ENCODE results near the gene GPATCH8. TPM values are rescaled to one million over a fixed set of nuclear protein-coding genes. Genes with fewer than 3 reads are reported as not detected.

Gene GPATCH8
- total RNA-seq, 1 donor from 2014 or later: 44.1 TPM

GRCh38 chr17:44465897-44466296, 37.3 kb downstream of the GPATCH8 start:
- no peak overlapping the region for H3K4me2 ChIP-seq
- H2AFZ ChIP-seq (replicated peaks): no peak overlapping the region
- no peak overlapping the region for H3K4me3 ChIP-seq
- no peaks in the 10 kb centered on the region for H3F3A ChIP-seq (ENCODE audit: low read depth)
- H3K79me2 ChIP-seq (ENCODE audit: low read depth): peaks cover 88% of the 10 kb centered on the region
- Mint-ChIP-seq H3K27me3 (ENCODE audit: insufficient read depth, low read depth) (no peaks in the 10 kb centered on the region), H3K9me3 (no peaks in the 10 kb centered on the region), H3K4me1 (peaks cover 4% of the 10 kb centered on the region), H3K36me3 (peaks cover 17% of the 10 kb centered on the region), H3K4me3 (no peak overlapping the region), H3K27ac (no peak overlapping the region)
- no peak for DNase-seq (ENCODE audit: low spot score)
- no peak for TF ChIP-seq EZH2phosphoT487 (IDR thresholded peaks at IDR 0.05)
- no peak for TF ChIP-seq CTCF (IDR thresholded peaks at IDR 0.05)
- TF ChIP-seq EZH2 (IDR thresholded peaks at IDR 0.05): no peak
- peaks cover 4% of the 10 kb centered on the region for H3K4me1 ChIP-seq
- no peaks in the 10 kb centered on the region for H3K9me3 ChIP-seq (ENCODE audit: low read depth)
- H3K27ac ChIP-seq: no peak overlapping the region
- H3K36me3 ChIP-seq: peaks cover 2% of the 10 kb centered on the region
- H3K9ac ChIP-seq: no peak overlapping the region
- no peaks in the 10 kb centered on the region for H3K27me3 ChIP-seq
- peaks cover 44% of the 10 kb centered on the region for H4K20me1 ChIP-seq (ENCODE audit: low read depth)

GRCh38 chr17:44465276-44465675, 37.9 kb downstream of the GPATCH8 start:
- H3K27me3 ChIP-seq: no peaks in the 10 kb centered on the region
- no peaks in the 10 kb centered on the region for H3K36me3 ChIP-seq
- peaks cover 88% of the 10 kb centered on the region for H3K79me2 ChIP-seq (ENCODE audit: low read depth)
- H2AFZ ChIP-seq (replicated peaks): no peak overlapping the region
- no peak for TF ChIP-seq EZH2phosphoT487 (IDR thresholded peaks at IDR 0.05)
- H3K36me3 Mint-ChIP-seq: peaks cover 15% of the 10 kb centered on the region
- H3K4me2 ChIP-seq: no peak overlapping the region
- H3F3A ChIP-seq (ENCODE audit: low read depth): no peaks in the 10 kb centered on the region
- H3K27me3 Mint-ChIP-seq (ENCODE audit: insufficient read depth, low read depth): no peaks in the 10 kb centered on the region
- H3K4me1 Mint-ChIP-seq: peaks cover 4% of the 10 kb centered on the region
- H3K4me1 ChIP-seq: peaks cover 4% of the 10 kb centered on the region
- peaks cover 50% of the 10 kb centered on the region for H4K20me1 ChIP-seq (ENCODE audit: low read depth)
- no peak overlapping the region for H3K4me3 Mint-ChIP-seq
- no peaks in the 10 kb centered on the region for H3K9me3 ChIP-seq (ENCODE audit: low read depth)
- DNase-seq (ENCODE audit: low spot score): no peak
- H3K4me3 ChIP-seq: no peak overlapping the region
- H3K27ac Mint-ChIP-seq: no peak overlapping the region
- no peak overlapping the region for H3K9ac ChIP-seq
- no peak overlapping the region for H3K27ac ChIP-seq
- H3K9me3 Mint-ChIP-seq: no peaks in the 10 kb centered on the region

GRCh38 chr17:44464037-44464436, 39.2 kb downstream of the GPATCH8 start:
- Mint-ChIP-seq H3K4me3 (no peak overlapping the region), H3K27me3 (ENCODE audit: insufficient read depth, low read depth) (no peaks in the 10 kb centered on the region), H3K27ac (no peak overlapping the region), H3K36me3 (peaks cover 14% of the 10 kb centered on the region), H3K9me3 (no peaks in the 10 kb centered on the region), H3K4me1 (peaks cover 4% of the 10 kb centered on the region)
- Histone ChIP-seq H3K36me3 (no peaks in the 10 kb centered on the region), H2AFZ (replicated peaks) (no peak overlapping the region), H3K27me3 (no peaks in the 10 kb centered on the region), H3K9ac (no peak overlapping the region), H3K27ac (peak overlapping the region; percentile 31), H3K79me2 (ENCODE audit: low read depth) (peaks cover 84% of the 10 kb centered on the region), H3K9me3 (ENCODE audit: low read depth) (no peaks in the 10 kb centered on the region), H3K4me2 (no peak overlapping the region), H3K4me1 (peaks cover 4% of the 10 kb centered on the region), H3F3A (ENCODE audit: low read depth) (no peaks in the 10 kb centered on the region), H4K20me1 (ENCODE audit: low read depth) (peaks cover 47% of the 10 kb centered on the region), H3K4me3 (no peak overlapping the region)
- no peak for TF ChIP-seq CTCF (IDR thresholded peaks at IDR 0.05)
- TF ChIP-seq EZH2 (IDR thresholded peaks at IDR 0.05): no peak
- no peak for TF ChIP-seq EZH2phosphoT487 (IDR thresholded peaks at IDR 0.05)
- no peak for DNase-seq (ENCODE audit: low spot score)

DNA sequence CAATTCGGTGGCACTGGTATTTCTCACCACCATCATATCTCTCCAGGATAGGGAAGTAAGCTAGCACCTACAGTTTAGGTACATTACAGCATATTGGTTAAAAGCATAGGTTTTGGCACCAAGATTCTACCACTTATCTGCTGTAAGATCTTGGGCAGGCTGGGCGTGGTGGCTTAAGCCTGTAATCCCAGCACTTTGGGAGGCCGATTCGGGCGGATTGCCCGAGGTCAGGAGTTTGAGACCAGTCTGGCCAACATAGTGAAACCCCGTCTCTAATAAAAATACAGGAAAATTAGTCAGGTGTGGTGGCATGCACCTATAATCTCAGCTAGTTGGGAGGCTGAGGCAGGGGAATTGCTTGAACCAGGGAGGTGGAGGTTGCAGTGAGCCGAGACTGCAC, 51.4 kb downstream of the GPATCH8 start:
- no peak overlapping the region for H3K9ac ChIP-seq
- H3K9me3 Mint-ChIP-seq: no peaks in the 10 kb centered on the region
- no peak for TF ChIP-seq CTCF (IDR thresholded peaks at IDR 0.05)
- TF ChIP-seq EZH2 (IDR thresholded peaks at IDR 0.05): no peak
- TF ChIP-seq EZH2phosphoT487 (IDR thresholded peaks at IDR 0.05): no peak
- H2AFZ ChIP-seq (replicated peaks): no peak overlapping the region
- peaks cover 2% of the 10 kb centered on the region for H3K36me3 Mint-ChIP-seq
- no peaks in the 10 kb centered on the region for H3K4me1 ChIP-seq
- H3K27ac ChIP-seq: no peak overlapping the region
- no peaks in the 10 kb centered on the region for H3K27me3 Mint-ChIP-seq (ENCODE audit: insufficient read depth, low read depth)
- no peaks in the 10 kb centered on the region for H3K36me3 ChIP-seq
- H3K9me3 ChIP-seq (ENCODE audit: low read depth): no peaks in the 10 kb centered on the region
- no peak overlapping the region for H3K4me3 Mint-ChIP-seq
- peaks cover 46% of the 10 kb centered on the region for H3K79me2 ChIP-seq (ENCODE audit: low read depth)
- no peak for DNase-seq (ENCODE audit: low spot score)
- no peak overlapping the region for H3K4me3 ChIP-seq
- no peak overlapping the region for H3K4me2 ChIP-seq
- no peak overlapping the region for H3K27ac Mint-ChIP-seq
- H3K27me3 ChIP-seq: no peaks in the 10 kb centered on the region
- no peaks in the 10 kb centered on the region for H3K4me1 Mint-ChIP-seq
- peaks cover 5% of the 10 kb centered on the region for H3F3A ChIP-seq (ENCODE audit: low read depth)
- peaks cover 28% of the 10 kb centered on the region for H4K20me1 ChIP-seq (ENCODE audit: low read depth)

Data from neural progenitor cell (in vitro differentiated cells).